Kidney (tissue), 14 donors: ENCODE measurements around the gene TXNRD1. TPM values are rescaled to one million over a fixed set of nuclear protein-coding genes. Genes with fewer than 3 reads are reported as not detected.

Experiments
- DNase-seq, 5 donors: peaks; one replicate each; pipeline ENCODE4 v3.0.0-alpha.2; 2013 to 2020
- FAIRE-seq: peaks from 2 replicates; lab custom pipeline; 2012; peaks lifted over from hg19 to GRCh38; lab: Jason Lieb, UNC
- H3K27ac ChIP-seq, 2 donors: one replicate each; pipeline ENCODE4 v1.7.0; 2013; ENCODE audit warnings: low read depth in 2 of 2, low read length in 2 of 2, inconsistent platforms in 1 of 2
- H3K27me3 ChIP-seq: one replicate; pipeline ENCODE4 v1.7.1; 2013; ENCODE audit warnings: low read length, inconsistent platforms; ENCODE audit not compliant: control insufficient read depth, insufficient read depth
- H3K36me3 ChIP-seq, 3 donors: one replicate each; pipeline versions ENCODE4 v1.7.0 to v1.7.1; 2013; ENCODE audit warnings: low read length in 3 of 3, control low read depth in 1 of 3, inconsistent platforms in 1 of 3; ENCODE audit not compliant: insufficient read depth in 3 of 3, control insufficient read depth in 2 of 3
- H3K4me1 ChIP-seq, 3 donors: one replicate each; pipeline versions ENCODE4 v1.7.0 to v1.7.1; 2013; ENCODE audit warnings: low read length in 3 of 3, inconsistent platforms in 1 of 3, low read depth in 1 of 3; ENCODE audit not compliant: control insufficient read depth in 2 of 3, insufficient read depth in 2 of 3
- H3K4me3 ChIP-seq, 3 donors: one replicate each; pipeline versions ENCODE4 v1.7.0 to v1.8.1; 2013; ENCODE audit warnings: low read length in 3 of 3, control low read depth in 1 of 3, inconsistent platforms in 1 of 3
- H3K9ac ChIP-seq, 3 donors: one replicate each; pipeline versions ENCODE4 v1.7.0 to v1.7.1; 2013; ENCODE audit warnings: low read length in 3 of 3, control low read depth in 1 of 3, inconsistent platforms in 1 of 3
- H3K9me3 ChIP-seq, 3 donors: one replicate each; pipeline versions ENCODE4 v1.7.0 to v1.7.1; 2013; ENCODE audit warnings: low read length in 3 of 3, control low read depth in 1 of 3, inconsistent platforms in 1 of 3; ENCODE audit not compliant: control insufficient read depth in 2 of 3, insufficient read depth in 1 of 3
- CTCF ChIP-seq: IDR thresholded peaks from 3 replicates; pipeline ENCODE4 v1.5.1; 2012; ENCODE audit warnings: mild to moderate bottlenecking, moderate library complexity, borderline replicate concordance; ENCODE audit not compliant: insufficient read depth; ENCODE audit errors: extremely low read depth
- intact Hi-C: fragments of 100-400 bp; cut with DNase I; formaldehyde crosslinking; loops from one replicate; pipeline ENCODE4 v1.11.1; 2022
- polyA plus RNA-seq: library from polyadenylated mRNA; stranded (reverse); fragments of 350-450 nt; fragmentation: Illumina TruSeq; extraction: RNeasy Lipid Tissue Mini Kit (QIAGEN cat#74804); gene quantifications from one replicate; pipeline ENCODE4 v1.2.3, GENCODE V29; 2014; ENCODE audit warnings: low read depth, low replicate concordance; ENCODE audit not compliant: insufficient read depth
- total RNA-seq: library from RNA; stranded (reverse); fragmentation: NEBNext Ultra II Directional; extraction: Animal tissue kit (Norgen Biotek cat#: 25700); gene quantifications from one replicate; pipeline ENCODE4 v1.2.1, GENCODE V29; 2021
- donor health status: control.
- donor health status: control.
- donor health status: control.
- donor health status: control.
- donor health status: control.
- donor health status: DM: yes; HTN: yes; CAD: no.
- donor health status: Normal renal cell carcinoma (clear cell type).

Gene TXNRD1
- total and polyA plus RNA-seq, 2 donors from 2014 or later, result 45.0 to 73.2 TPM

GRCh38 chr12:104356231-104357115, 140.9 kb downstream of the TXNRD1 start:
- H3K36me3 ChIP-seq, result no peaks in the 10 kb centered on the region
- intact Hi-C loops, result no loop called here
- no peaks in the 10 kb centered on the region for H3K4me1 ChIP-seq
- DNase-seq, result no peak
- no peak overlapping the region for H3K4me3 ChIP-seq
- H3K27me3 ChIP-seq, result no peaks in the 10 kb centered on the region
- no peak for FAIRE-seq
- TF ChIP-seq CTCF, result no peak
- no peak overlapping the region for H3K27ac ChIP-seq
- H3K9ac ChIP-seq, result no peak overlapping the region
- peaks cover 0 to 3% (median 0%) of the 10 kb centered on the region in 3 donors for H3K9me3 ChIP-seq

- H3K9me3 ChIP-seq, result peaks cover 0 to 3% (median 0%) of the 10 kb centered on the region in 3 donors
- no peak for TF ChIP-seq CTCF
- no peaks in the 10 kb centered on the region for H3K36me3 ChIP-seq
- H3K9ac ChIP-seq, result no peak overlapping the region
- intact Hi-C loops, result no loop called here
- no peak overlapping the region for H3K27ac ChIP-seq
- no peak for FAIRE-seq
- no peak overlapping the region for H3K4me3 ChIP-seq
- H3K4me1 ChIP-seq, result no peaks in the 10 kb centered on the region
- no peaks in the 10 kb centered on the region for H3K27me3 ChIP-seq
- no peak for DNase-seq
These were observed 141.9 kb downstream of the TXNRD1 start for GRCh38 chr12:104357421-104357952.

GRCh38 chr12:104358353-104359003, 142.9 kb downstream of the TXNRD1 start:
- peaks cover 0 to 3% (median 0%) of the 10 kb centered on the region in 3 donors for H3K9me3 ChIP-seq
- H3K36me3 ChIP-seq, result no peaks in the 10 kb centered on the region
- intact Hi-C loops, result no loop called here
- DNase-seq (peak in 4 of 5 donors; percentile 54 to 68 (median 58)), FAIRE-seq (no peak)
- no peak overlapping the region for H3K27ac ChIP-seq
- H3K9ac ChIP-seq, result no peak overlapping the region
- H3K27me3 ChIP-seq, result no peaks in the 10 kb centered on the region
- no peaks in the 10 kb centered on the region for H3K4me1 ChIP-seq
- TF ChIP-seq CTCF, result peak; percentile 92
- no peak overlapping the region for H3K4me3 ChIP-seq
